ENCODE data around the gene DNM1L.

DNA sequence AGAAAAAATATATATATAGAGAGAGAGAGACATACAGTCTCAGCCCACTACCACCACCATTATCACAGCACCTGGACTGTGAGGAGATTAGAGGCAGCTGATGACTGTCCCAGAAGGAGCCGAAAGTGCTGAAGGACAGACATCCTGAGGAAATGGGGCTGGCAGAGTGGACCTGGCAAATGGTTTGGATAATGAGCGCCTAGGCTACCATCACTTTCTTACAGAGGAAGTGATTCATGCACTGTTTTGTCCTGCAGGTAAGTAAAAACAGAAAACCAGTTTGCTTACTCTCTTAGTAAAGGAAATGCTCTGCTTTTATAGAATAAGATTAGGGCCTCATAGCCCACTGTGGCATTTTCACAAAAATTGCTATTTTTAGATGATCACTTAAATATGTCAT is 28.6 kb upstream of the DNM1L start:
- TF ChIP-seq, protein P1, sequence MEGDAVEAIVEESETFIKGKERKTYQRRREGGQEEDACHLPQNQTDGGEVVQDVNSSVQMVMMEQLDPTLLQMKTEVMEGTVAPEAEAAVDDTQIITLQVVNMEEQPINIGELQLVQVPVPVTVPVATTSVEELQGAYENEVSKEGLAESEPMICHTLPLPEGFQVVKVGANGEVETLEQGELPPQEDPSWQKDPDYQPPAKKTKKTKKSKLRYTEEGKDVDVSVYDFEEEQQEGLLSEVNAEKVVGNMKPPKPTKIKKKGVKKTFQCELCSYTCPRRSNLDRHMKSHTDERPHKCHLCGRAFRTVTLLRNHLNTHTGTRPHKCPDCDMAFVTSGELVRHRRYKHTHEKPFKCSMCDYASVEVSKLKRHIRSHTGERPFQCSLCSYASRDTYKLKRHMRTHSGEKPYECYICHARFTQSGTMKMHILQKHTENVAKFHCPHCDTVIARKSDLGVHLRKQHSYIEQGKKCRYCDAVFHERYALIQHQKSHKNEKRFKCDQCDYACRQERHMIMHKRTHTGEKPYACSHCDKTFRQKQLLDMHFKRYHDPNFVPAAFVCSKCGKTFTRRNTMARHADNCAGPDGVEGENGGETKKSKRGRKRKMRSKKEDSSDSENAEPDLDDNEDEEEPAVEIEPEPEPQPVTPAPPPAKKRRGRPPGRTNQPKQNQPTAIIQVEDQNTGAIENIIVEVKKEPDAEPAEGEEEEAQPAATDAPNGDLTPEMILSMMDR (IDR thresholded peaks at IDR 0.05), result no peak
- TF ChIP-seq ELF1 (IDR thresholded peaks at IDR 0.05), result no peak
- TF ChIP-seq GABPA (IDR thresholded peaks at IDR 0.05; ENCODE audit: low read depth), result no peak
- TF ChIP-seq TAF1 (IDR thresholded peaks at IDR 0.05; ENCODE audit: borderline replicate concordance, low read depth, low read length), result no peak
- TF ChIP-seq POLR2AphosphoS5 (IDR thresholded peaks at IDR 0.05; ENCODE audit: low read depth, low read length), result no peak
- TF ChIP-seq, protein P2, sequence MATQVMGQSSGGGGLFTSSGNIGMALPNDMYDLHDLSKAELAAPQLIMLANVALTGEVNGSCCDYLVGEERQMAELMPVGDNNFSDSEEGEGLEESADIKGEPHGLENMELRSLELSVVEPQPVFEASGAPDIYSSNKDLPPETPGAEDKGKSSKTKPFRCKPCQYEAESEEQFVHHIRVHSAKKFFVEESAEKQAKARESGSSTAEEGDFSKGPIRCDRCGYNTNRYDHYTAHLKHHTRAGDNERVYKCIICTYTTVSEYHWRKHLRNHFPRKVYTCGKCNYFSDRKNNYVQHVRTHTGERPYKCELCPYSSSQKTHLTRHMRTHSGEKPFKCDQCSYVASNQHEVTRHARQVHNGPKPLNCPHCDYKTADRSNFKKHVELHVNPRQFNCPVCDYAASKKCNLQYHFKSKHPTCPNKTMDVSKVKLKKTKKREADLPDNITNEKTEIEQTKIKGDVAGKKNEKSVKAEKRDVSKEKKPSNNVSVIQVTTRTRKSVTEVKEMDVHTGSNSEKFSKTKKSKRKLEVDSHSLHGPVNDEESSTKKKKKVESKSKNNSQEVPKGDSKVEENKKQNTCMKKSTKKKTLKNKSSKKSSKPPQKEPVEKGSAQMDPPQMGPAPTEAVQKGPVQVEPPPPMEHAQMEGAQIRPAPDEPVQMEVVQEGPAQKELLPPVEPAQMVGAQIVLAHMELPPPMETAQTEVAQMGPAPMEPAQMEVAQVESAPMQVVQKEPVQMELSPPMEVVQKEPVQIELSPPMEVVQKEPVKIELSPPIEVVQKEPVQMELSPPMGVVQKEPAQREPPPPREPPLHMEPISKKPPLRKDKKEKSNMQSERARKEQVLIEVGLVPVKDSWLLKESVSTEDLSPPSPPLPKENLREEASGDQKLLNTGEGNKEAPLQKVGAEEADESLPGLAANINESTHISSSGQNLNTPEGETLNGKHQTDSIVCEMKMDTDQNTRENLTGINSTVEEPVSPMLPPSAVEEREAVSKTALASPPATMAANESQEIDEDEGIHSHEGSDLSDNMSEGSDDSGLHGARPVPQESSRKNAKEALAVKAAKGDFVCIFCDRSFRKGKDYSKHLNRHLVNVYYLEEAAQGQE (IDR thresholded peaks at IDR 0.05; ENCODE audit: low read depth, low read length), result no peak
- TF ChIP-seq NFIC (IDR thresholded peaks at IDR 0.05; ENCODE audit: borderline replicate concordance), result no peak
- TF ChIP-seq, protein P3, sequence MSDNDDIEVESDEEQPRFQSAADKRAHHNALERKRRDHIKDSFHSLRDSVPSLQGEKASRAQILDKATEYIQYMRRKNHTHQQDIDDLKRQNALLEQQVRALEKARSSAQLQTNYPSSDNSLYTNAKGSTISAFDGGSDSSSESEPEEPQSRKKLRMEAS (IDR thresholded peaks at IDR 0.05; ENCODE audit: low read depth), result no peak
- TF ChIP-seq, protein P4, sequence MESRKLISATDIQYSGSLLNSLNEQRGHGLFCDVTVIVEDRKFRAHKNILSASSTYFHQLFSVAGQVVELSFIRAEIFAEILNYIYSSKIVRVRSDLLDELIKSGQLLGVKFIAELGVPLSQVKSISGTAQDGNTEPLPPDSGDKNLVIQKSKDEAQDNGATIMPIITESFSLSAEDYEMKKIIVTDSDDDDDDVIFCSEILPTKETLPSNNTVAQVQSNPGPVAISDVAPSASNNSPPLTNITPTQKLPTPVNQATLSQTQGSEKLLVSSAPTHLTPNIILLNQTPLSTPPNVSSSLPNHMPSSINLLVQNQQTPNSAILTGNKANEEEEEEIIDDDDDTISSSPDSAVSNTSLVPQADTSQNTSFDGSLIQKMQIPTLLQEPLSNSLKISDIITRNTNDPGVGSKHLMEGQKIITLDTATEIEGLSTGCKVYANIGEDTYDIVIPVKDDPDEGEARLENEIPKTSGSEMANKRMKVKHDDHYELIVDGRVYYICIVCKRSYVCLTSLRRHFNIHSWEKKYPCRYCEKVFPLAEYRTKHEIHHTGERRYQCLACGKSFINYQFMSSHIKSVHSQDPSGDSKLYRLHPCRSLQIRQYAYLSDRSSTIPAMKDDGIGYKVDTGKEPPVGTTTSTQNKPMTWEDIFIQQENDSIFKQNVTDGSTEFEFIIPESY (IDR thresholded peaks at IDR 0.05; ENCODE audit: borderline replicate concordance, low read depth), result no peak
- no peak for TF ChIP-seq EP300 (IDR thresholded peaks at IDR 0.05; ENCODE audit: borderline replicate concordance in 1 of 2, low read depth in 1 of 2, low read length in 1 of 2)
- TF ChIP-seq EZH2phosphoT487 (IDR thresholded peaks at IDR 0.05; ENCODE audit: borderline replicate concordance, low read depth), result no peak
- no peak for TF ChIP-seq TEAD4 (IDR thresholded peaks at IDR 0.05; ENCODE audit: borderline replicate concordance, insufficient read depth)
- no peak for TF ChIP-seq RAD21 (IDR thresholded peaks at IDR 0.05; ENCODE audit: low read length)
- TF ChIP-seq SMC3 (IDR thresholded peaks at IDR 0.05; ENCODE audit: low read depth, low read length), result no peak

Data from SK-N-SH (cell line).